Measurements from ENCODE around the gene SCYGR5.

GRCh38 chr2:227661827-227662226 is 4.8 kb upstream of the SCYGR5 start:
- TF ChIP-seq POLR2A (IDR thresholded peaks at IDR 0.05) (no peak), CTCF (IDR thresholded peaks at IDR 0.05) (no peak)
